ENCODE results near the gene XPR1.

XPR1 gene

GRCh38 chr1:180936110-180937011 is 304.5 kb downstream of the XPR1 start:
- no peak for DNase-seq

GRCh38 chr1:180937012-180937372 is 305.2 kb downstream of the XPR1 start:
- no peak for DNase-seq

- DNase-seq: no peak
These were observed 305.9 kb downstream of the XPR1 start for GRCh38 chr1:180937624-180938225.

- no peak for DNase-seq
These were observed 307.4 kb downstream of the XPR1 start for GRCh38 chr1:180939073-180939710.

GRCh38 chr1:180939711-180940103 is 307.9 kb downstream of the XPR1 start:
- no peak for DNase-seq
